ENCODE results near the gene DISC1. TPM values are rescaled to one million over a fixed set of nuclear protein-coding genes. Genes with fewer than 3 reads are reported as not detected.

The DISC1 gene
- total RNA-seq, 2 experiments from 2014 or later = 17.5 to 18.0 TPM

- ChIA-PET CTCF (interaction anchor here (0.6 to 2.2 kb wide), 2 partner anchors 41 to 60 kb away, joined by 4 to 7 read pairs; no protein-coding TSS in a partner anchor), POLR2A (no interaction called here)
- Mint-ChIP-seq H3K4me1 (peaks cover 16% of the 10 kb centered on the region), H3K4me3 (no peak overlapping the region), H3K27ac (no peak overlapping the region), H3K9me3 (peaks cover 8% of the 10 kb centered on the region), H3K36me3 (ENCODE audit: low read depth) (peaks cover 7% of the 10 kb centered on the region), H3K27me3 (no peaks in the 10 kb centered on the region)
- DNase-seq = no peak
These were observed 244.9 kb downstream of the DISC1 start for GRCh38 chr1:231871471-231871870.

- no peak overlapping the region for H3K4me3 Mint-ChIP-seq
- no peak for DNase-seq
- CTCF ChIA-PET = interaction anchor here (0.6 to 1.4 kb wide), 2 partner anchors 41 to 60 kb away, joined by 3 to 4 read pairs; no protein-coding TSS in a partner anchor
These were observed 245.3 kb downstream of the DISC1 start for GRCh38 chr1:231871878-231872277.

GRCh38 chr1:231872461-231872910 is 245.9 kb downstream of the DISC1 start:
- POLR2A ChIA-PET = no interaction called here
- no peak overlapping the region for H3K27ac Mint-ChIP-seq
- H3K4me1 Mint-ChIP-seq = peaks cover 16% of the 10 kb centered on the region
- peaks cover 7% of the 10 kb centered on the region for H3K36me3 Mint-ChIP-seq (ENCODE audit: low read depth)
- DNase-seq = no peak
- peaks cover 8% of the 10 kb centered on the region for H3K9me3 Mint-ChIP-seq
- no peaks in the 10 kb centered on the region for H3K27me3 Mint-ChIP-seq
- no peak overlapping the region for H3K4me3 Mint-ChIP-seq
- CTCF ChIA-PET = interaction anchor here (1.4 kb wide), 1 partner anchor 59 kb away, joined by 3 read pairs; no protein-coding TSS in a partner anchor

More at GRCh38 chr1:231871878-231872277, 245.3 kb downstream of the DISC1 start:
- H3K27me3 Mint-ChIP-seq = no peaks in the 10 kb centered on the region
- peaks cover 7% of the 10 kb centered on the region for H3K36me3 Mint-ChIP-seq (ENCODE audit: low read depth)
- POLR2A ChIA-PET = no interaction called here
- H3K27ac Mint-ChIP-seq = no peak overlapping the region
- H3K9me3 Mint-ChIP-seq = peaks cover 8% of the 10 kb centered on the region
- peaks cover 16% of the 10 kb centered on the region for H3K4me1 Mint-ChIP-seq

- Mint-ChIP-seq H3K4me1 (no peaks in the 10 kb centered on the region), H3K9me3 (peaks cover 8% of the 10 kb centered on the region), H3K36me3 (ENCODE audit: low read depth) (peaks cover 5% of the 10 kb centered on the region), H3K4me3 (no peak overlapping the region), H3K27ac (no peak overlapping the region), H3K27me3 (no peaks in the 10 kb centered on the region)
- DNase-seq = no peak
- POLR2A ChIA-PET = no interaction called here
- CTCF ChIA-PET = interaction anchor here (1.2 kb wide), 1 partner anchor 52 kb away, joined by 3 read pairs; no protein-coding TSS in a partner anchor
These were observed 252.1 kb downstream of the DISC1 start for GRCh38 chr1:231878737-231879136.

- ChIA-PET CTCF (no interaction called here), POLR2A (no interaction called here)
- H3K27ac Mint-ChIP-seq = no peak overlapping the region
- H3K27me3 Mint-ChIP-seq = no peaks in the 10 kb centered on the region
- peaks cover 8% of the 10 kb centered on the region for H3K9me3 Mint-ChIP-seq
- no peaks in the 10 kb centered on the region for H3K4me1 Mint-ChIP-seq
- no peak for DNase-seq
- H3K36me3 Mint-ChIP-seq (ENCODE audit: low read depth) = peaks cover 5% of the 10 kb centered on the region
- no peak overlapping the region for H3K4me3 Mint-ChIP-seq
These were observed 252.7 kb downstream of the DISC1 start for GRCh38 chr1:231879296-231879695.

GRCh38 chr1:231882333-231882732 is 255.7 kb downstream of the DISC1 start:
- ChIA-PET POLR2A (no interaction called here), CTCF (no interaction called here)
- no peaks in the 10 kb centered on the region for H3K4me1 Mint-ChIP-seq
- DNase-seq = no peak
- no peaks in the 10 kb centered on the region for H3K27me3 Mint-ChIP-seq
- no peaks in the 10 kb centered on the region for H3K36me3 Mint-ChIP-seq (ENCODE audit: low read depth)
- no peak overlapping the region for H3K27ac Mint-ChIP-seq
- H3K4me3 Mint-ChIP-seq = no peak overlapping the region
- H3K9me3 Mint-ChIP-seq = no peaks in the 10 kb centered on the region

- H3K4me1 Mint-ChIP-seq = no peaks in the 10 kb centered on the region
- no peaks in the 10 kb centered on the region for H3K36me3 Mint-ChIP-seq (ENCODE audit: low read depth)
- no peaks in the 10 kb centered on the region for H3K9me3 Mint-ChIP-seq
- H3K27ac Mint-ChIP-seq = no peak overlapping the region
- DNase-seq = no peak
- ChIA-PET CTCF (no interaction called here), POLR2A (no interaction called here)
- no peaks in the 10 kb centered on the region for H3K27me3 Mint-ChIP-seq
- no peak overlapping the region for H3K4me3 Mint-ChIP-seq
These were observed 256.2 kb downstream of the DISC1 start for GRCh38 chr1:231882790-231883189.

GRCh38 chr1:231883382-231883781 is 256.8 kb downstream of the DISC1 start:
- H3K4me1 Mint-ChIP-seq = no peaks in the 10 kb centered on the region
- no peak overlapping the region for H3K27ac Mint-ChIP-seq
- no peak overlapping the region for H3K4me3 Mint-ChIP-seq
- no peaks in the 10 kb centered on the region for H3K9me3 Mint-ChIP-seq
- CTCF ChIA-PET = no interaction called here
- no peaks in the 10 kb centered on the region for H3K27me3 Mint-ChIP-seq
- H3K36me3 Mint-ChIP-seq (ENCODE audit: low read depth) = no peaks in the 10 kb centered on the region
- DNase-seq = no peak
- POLR2A ChIA-PET = no interaction called here

GRCh38 chr1:231885209-231885854 is 258.7 kb downstream of the DISC1 start:
- no peaks in the 10 kb centered on the region for H3K36me3 Mint-ChIP-seq (ENCODE audit: low read depth)
- H3K4me3 Mint-ChIP-seq = no peak overlapping the region
- no peak for DNase-seq
- POLR2A ChIA-PET = no interaction called here
- no peaks in the 10 kb centered on the region for H3K27me3 Mint-ChIP-seq
- no peak overlapping the region for H3K27ac Mint-ChIP-seq
- no peaks in the 10 kb centered on the region for H3K9me3 Mint-ChIP-seq
- no peaks in the 10 kb centered on the region for H3K4me1 Mint-ChIP-seq
- CTCF ChIA-PET = no interaction called here

- Mint-ChIP-seq H3K9me3 (no peaks in the 10 kb centered on the region), H3K4me1 (no peaks in the 10 kb centered on the region), H3K36me3 (ENCODE audit: low read depth) (no peaks in the 10 kb centered on the region), H3K4me3 (no peak overlapping the region), H3K27me3 (no peaks in the 10 kb centered on the region), H3K27ac (no peak overlapping the region)
- DNase-seq = no peak
- ChIA-PET CTCF (interaction anchor here (0.9 kb wide), 1 partner anchor 130 kb away, joined by 4 read pairs; no protein-coding TSS in a partner anchor), POLR2A (no interaction called here)
These were observed 260.6 kb downstream of the DISC1 start for GRCh38 chr1:231887166-231887565.

GRCh38 chr1:231887866-231888265 is 261.3 kb downstream of the DISC1 start:
- Mint-ChIP-seq H3K4me1 (no peaks in the 10 kb centered on the region), H3K9me3 (no peaks in the 10 kb centered on the region), H3K27me3 (no peaks in the 10 kb centered on the region), H3K36me3 (ENCODE audit: low read depth) (no peaks in the 10 kb centered on the region), H3K4me3 (no peak overlapping the region), H3K27ac (no peak overlapping the region)
- ChIA-PET POLR2A (no interaction called here), CTCF (no interaction called here)
- no peak for DNase-seq

GRCh38 chr1:231890791-231891190 is 264.2 kb downstream of the DISC1 start:
- ChIA-PET POLR2A (no interaction called here), CTCF (no interaction called here)

GRCh38 chr1:231893400-231894102 is 267.0 kb downstream of the DISC1 start:
- no peak overlapping the region for H3K4me3 Mint-ChIP-seq
- ChIA-PET POLR2A (no interaction called here), CTCF (no interaction called here)
- no peak overlapping the region for H3K27ac Mint-ChIP-seq
- no peaks in the 10 kb centered on the region for H3K9me3 Mint-ChIP-seq
- no peaks in the 10 kb centered on the region for H3K4me1 Mint-ChIP-seq
- no peak for DNase-seq
- H3K27me3 Mint-ChIP-seq = no peaks in the 10 kb centered on the region
- peaks cover 3% of the 10 kb centered on the region for H3K36me3 Mint-ChIP-seq (ENCODE audit: low read depth)

More at GRCh38 chr1:231890791-231891190, 264.2 kb downstream of the DISC1 start:
- H3K9me3 Mint-ChIP-seq = no peaks in the 10 kb centered on the region
- no peaks in the 10 kb centered on the region for H3K36me3 Mint-ChIP-seq (ENCODE audit: low read depth)
- no peak overlapping the region for H3K4me3 Mint-ChIP-seq
- DNase-seq = no peak
- no peak overlapping the region for H3K27ac Mint-ChIP-seq
- no peaks in the 10 kb centered on the region for H3K27me3 Mint-ChIP-seq
- H3K4me1 Mint-ChIP-seq = no peaks in the 10 kb centered on the region

- Mint-ChIP-seq H3K27ac (no peak overlapping the region), H3K4me1 (peaks cover 2% of the 10 kb centered on the region), H3K36me3 (ENCODE audit: low read depth) (peaks cover 3% of the 10 kb centered on the region), H3K27me3 (no peaks in the 10 kb centered on the region), H3K4me3 (no peak overlapping the region), H3K9me3 (no peaks in the 10 kb centered on the region)
- DNase-seq = no peak
- CTCF ChIA-PET = interaction anchor here (0.8 kb wide), 1 partner anchor 140 kb away, joined by 3 read pairs; no protein-coding TSS in a partner anchor
- POLR2A ChIA-PET = no interaction called here
These were observed 270.2 kb downstream of the DISC1 start for GRCh38 chr1:231896806-231897205.

Measured in activated CD4-positive, alpha-beta memory T cell treated with anti-CD3 and anti-CD28 coated beads, Interleukin-2, amount 10 ng/mL, durations not matched to agents 7 days and 5 days (primary cell).